Immature natural killer cell (primary cell): ENCODE measurements around the gene PCIF1. TPM values are rescaled to one million over a fixed set of nuclear protein-coding genes. Genes with fewer than 3 reads are reported as not detected.

ENCODE experiments used
- DNase-seq, 3 donors: peaks; one replicate each; pipeline ENCODE4 v3.0.0; 2022; ENCODE audit warnings: mixed read lengths in 1 of 3
- H3K27ac Mint-ChIP-seq, 6 donors: one replicate each; pipeline ENCODE4 v1.8.0; 2020; ENCODE audit warnings: mixed read lengths in 6 of 6, mild to moderate bottlenecking in 5 of 6, inconsistent platforms in 4 of 6, moderate library complexity in 3 of 6
- H3K27me3 Mint-ChIP-seq, 3 donors: one replicate each; pipeline ENCODE4 v1.8.0; 2020 to 2021; ENCODE audit warnings: low read depth in 3 of 3, mild to moderate bottlenecking in 3 of 3, mixed read lengths in 3 of 3, moderate library complexity in 3 of 3, inconsistent platforms in 1 of 3
- H3K36me3 Mint-ChIP-seq, 3 donors: one replicate each; pipeline ENCODE4 v1.8.0; 2020; ENCODE audit warnings: mixed read lengths in 3 of 3, inconsistent platforms in 2 of 3, mild to moderate bottlenecking in 2 of 3
- H3K4me1 Mint-ChIP-seq, 2 donors: one replicate each; pipeline ENCODE4 v1.8.0; 2020; ENCODE audit warnings: inconsistent platforms in 2 of 2, mild to moderate bottlenecking in 2 of 2, mixed read lengths in 2 of 2, moderate library complexity in 1 of 2
- H3K4me3 Mint-ChIP-seq, 5 donors: one replicate each; pipeline ENCODE4 v1.8.0; 2020; ENCODE audit warnings: mild to moderate bottlenecking in 5 of 5, mixed read lengths in 5 of 5, inconsistent platforms in 3 of 5, moderate library complexity in 3 of 5
- H3K9me3 Mint-ChIP-seq, 6 donors: one replicate each; pipeline ENCODE4 v1.8.0; 2020; ENCODE audit warnings: mild to moderate bottlenecking in 6 of 6, mixed read lengths in 6 of 6, inconsistent platforms in 4 of 6, moderate library complexity in 3 of 6
- polyA plus RNA-seq, 3 donors: library from polyadenylated mRNA; unstranded; fragments of 300-500 nt; fragmentation: Illumina TruSeq; gene quantifications; one replicate each; pipeline ENCODE4 v1.2.3, GENCODE V29; 2021

PCIF1 gene
- polyA plus RNA-seq, 3 donors from 2014 or later, result 78.4 to 93.4 (median 83.0) TPM

- Mint-ChIP-seq H3K4me3 (no peak overlapping the region), H3K27me3 (peaks cover 0 to 10% (median 3%) of the 10 kb centered on the region in 3 donors), H3K36me3 (peaks cover 9 to 36% (median 16%) of the 10 kb centered on the region in 3 donors), H3K9me3 (no peaks in the 10 kb centered on the region), H3K4me1 (peaks cover 9 to 10% of the 10 kb centered on the region in 2 donors), H3K27ac (peak overlapping the region in 1 of 6 donors; percentile 40)
- no peak for DNase-seq
Observed at GRCh38 chr20:45964006-45964400, 29.5 kb downstream of the PCIF1 start.

- Mint-ChIP-seq H3K36me3 (peaks cover 3 to 24% (median 7%) of the 10 kb centered on the region in 3 donors), H3K9me3 (no peaks in the 10 kb centered on the region), H3K27me3 (peaks cover 0 to 10% (median 3%) of the 10 kb centered on the region in 3 donors), H3K4me1 (peaks cover 23% of the 10 kb centered on the region in 2 donors), H3K27ac (peak overlapping the region in 1 of 6 donors; percentile 57), H3K4me3 (no peak overlapping the region)
- DNase-seq, result no peak
Observed at GRCh38 chr20:45965169-45966002, 30.9 kb downstream of the PCIF1 start.

DNA sequence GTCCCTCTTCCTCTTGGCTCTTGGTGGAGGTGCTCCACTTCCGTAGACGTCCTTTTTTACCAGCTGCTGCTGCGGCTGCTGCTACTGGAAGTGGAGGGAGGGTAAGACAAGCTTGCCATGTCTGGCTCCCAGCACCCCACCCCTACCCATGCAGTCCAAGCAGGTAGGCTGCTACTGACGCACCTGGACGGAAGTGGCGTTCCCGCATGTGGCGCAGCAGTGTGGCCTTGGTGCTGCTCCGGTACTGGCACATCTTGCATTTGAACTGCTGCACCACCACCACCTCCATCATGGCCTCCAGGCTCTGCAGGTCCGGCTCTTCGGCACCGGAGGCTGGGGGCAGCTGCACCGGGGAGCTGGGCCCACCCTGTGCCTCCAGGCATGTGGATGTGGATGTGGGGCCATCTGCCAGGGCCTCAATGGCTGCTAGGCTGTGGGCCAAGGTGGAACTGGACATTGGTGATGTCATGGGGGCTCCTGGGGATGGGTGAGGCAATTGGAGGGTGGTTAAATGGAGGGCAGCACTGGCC lies 33.1 kb downstream of the PCIF1 start:
- Mint-ChIP-seq H3K27me3 (peaks cover 9 to 19% (median 15%) of the 10 kb centered on the region in 3 donors), H3K4me1 (peaks cover 34 to 37% of the 10 kb centered on the region in 2 donors), H3K27ac (peak overlapping the region in 1 of 6 donors; percentile 64), H3K4me3 (no peak overlapping the region), H3K36me3 (peaks cover 3 to 22% (median 7%) of the 10 kb centered on the region in 3 donors), H3K9me3 (no peaks in the 10 kb centered on the region)
- DNase-seq, result no peak

GRCh38 chr20:45968081-45968671 lies 33.7 kb downstream of the PCIF1 start:
- Mint-ChIP-seq H3K4me3 (no peak overlapping the region), H3K9me3 (no peaks in the 10 kb centered on the region), H3K36me3 (peaks cover 3 to 20% (median 4%) of the 10 kb centered on the region in 3 donors), H3K4me1 (peaks cover 35 to 36% of the 10 kb centered on the region in 2 donors), H3K27ac (peak overlapping the region in 1 of 6 donors; percentile 17), H3K27me3 (peaks cover 9 to 19% (median 13%) of the 10 kb centered on the region in 3 donors)
- no peak for DNase-seq

DNA sequence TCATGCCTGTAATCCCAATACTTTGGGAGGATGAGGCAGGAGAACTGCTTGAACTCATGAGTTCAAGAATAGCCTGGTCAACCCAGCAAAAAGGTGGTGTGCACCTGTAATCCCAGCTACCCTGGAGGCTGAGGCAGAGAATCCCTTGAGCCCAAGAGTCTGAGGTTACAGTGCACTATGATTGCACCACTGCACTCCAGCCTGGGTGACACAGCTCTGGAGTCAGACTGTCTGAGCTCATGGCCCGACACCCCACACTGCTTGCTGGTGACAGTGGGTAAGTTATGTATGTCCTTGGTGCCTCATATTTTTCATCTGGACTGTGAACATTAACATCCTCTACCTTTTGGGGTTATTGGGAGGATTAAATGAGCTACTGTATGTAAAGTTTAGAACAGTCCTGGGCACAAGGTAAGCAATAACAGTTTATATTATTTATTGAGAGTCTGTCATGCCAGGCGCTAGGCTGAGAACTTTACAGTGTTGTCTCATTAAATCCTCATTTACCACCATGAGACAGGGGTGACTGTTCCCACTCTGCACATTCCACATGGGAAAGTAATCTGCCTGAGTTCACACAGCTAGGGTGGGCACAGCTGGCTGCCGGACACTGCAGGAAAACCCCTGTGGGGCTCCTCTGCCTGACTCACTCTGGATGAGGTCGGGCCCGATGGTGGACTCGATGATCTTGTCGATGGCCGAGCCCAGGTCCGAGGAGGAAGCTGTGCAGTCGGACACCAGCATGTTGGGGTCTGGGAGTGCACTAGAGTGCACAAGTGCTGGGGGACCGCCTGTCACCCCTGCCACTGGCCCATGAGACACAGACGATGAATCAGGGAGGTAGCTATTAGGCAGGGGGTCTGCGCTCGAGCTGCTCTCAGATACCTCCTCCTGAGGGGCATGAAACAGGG lies 34.6 kb downstream of the PCIF1 start:
- Mint-ChIP-seq H3K36me3 (peaks cover 3 to 13% (median 3%) of the 10 kb centered on the region in 3 donors), H3K27me3 (peaks cover 9 to 18% (median 13%) of the 10 kb centered on the region in 3 donors), H3K4me1 (peaks cover 30 to 31% of the 10 kb centered on the region in 2 donors), H3K9me3 (no peaks in the 10 kb centered on the region), H3K4me3 (peak overlapping the region in 2 of 5 donors; percentile 92 to 97), H3K27ac (peak overlapping the region in 3 of 6 donors; percentile 10 to 30 (median 17))
- no peak for DNase-seq

DNA sequence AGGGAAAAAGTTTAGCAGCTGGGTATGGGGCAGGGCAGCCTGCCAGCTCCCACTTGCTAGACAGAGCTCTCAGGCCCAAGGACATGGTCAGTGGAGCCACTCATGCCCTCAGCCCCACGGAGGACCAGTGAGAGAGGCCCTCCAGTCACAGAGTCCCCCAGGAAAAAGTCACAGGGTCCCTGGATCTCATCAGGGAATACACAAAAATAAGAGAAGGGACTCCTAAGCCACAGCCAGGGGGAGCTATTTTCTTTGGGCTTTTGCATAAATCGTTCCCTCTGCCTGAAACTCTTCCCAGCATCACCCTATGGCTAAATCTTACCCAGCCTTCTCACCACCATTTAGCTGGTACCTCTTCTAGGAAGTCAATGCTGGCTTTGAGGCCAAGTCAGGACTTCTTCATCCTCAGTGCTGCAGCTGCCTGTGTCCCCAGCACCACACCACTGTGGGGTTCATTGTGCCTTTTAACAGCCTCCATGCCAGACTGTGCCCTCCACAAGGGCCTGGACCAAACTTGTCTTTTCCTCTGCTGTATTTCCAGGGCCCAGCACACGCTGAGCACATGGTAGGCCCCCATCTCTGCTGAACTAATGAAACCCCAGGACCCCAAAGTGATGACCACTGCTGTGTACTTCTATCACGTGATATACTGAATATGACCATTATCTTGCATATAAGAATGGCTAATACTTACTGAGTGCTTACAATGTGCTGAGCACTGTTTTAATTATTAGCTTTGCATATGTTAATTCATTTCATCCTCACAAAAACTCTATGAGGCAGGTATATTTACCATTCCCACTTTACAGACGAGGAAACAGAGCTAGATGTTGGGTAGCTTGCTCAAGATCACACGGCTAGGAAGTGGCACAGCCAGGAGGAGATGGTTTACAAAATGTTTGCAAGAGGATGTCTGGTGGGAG lies 35.5 kb downstream of the PCIF1 start:
- Mint-ChIP-seq H3K27ac (peak overlapping the region; percentile 88 to 99 (median 99)), H3K9me3 (no peaks in the 10 kb centered on the region), H3K27me3 (peaks cover 9 to 20% (median 13%) of the 10 kb centered on the region in 3 donors), H3K4me3 (peak overlapping the region; percentile 91 to 97 (median 92)), H3K36me3 (peaks cover 3 to 13% (median 3%) of the 10 kb centered on the region in 3 donors), H3K4me1 (peaks cover 30 to 31% of the 10 kb centered on the region in 2 donors)
- no peak for DNase-seq

DNA sequence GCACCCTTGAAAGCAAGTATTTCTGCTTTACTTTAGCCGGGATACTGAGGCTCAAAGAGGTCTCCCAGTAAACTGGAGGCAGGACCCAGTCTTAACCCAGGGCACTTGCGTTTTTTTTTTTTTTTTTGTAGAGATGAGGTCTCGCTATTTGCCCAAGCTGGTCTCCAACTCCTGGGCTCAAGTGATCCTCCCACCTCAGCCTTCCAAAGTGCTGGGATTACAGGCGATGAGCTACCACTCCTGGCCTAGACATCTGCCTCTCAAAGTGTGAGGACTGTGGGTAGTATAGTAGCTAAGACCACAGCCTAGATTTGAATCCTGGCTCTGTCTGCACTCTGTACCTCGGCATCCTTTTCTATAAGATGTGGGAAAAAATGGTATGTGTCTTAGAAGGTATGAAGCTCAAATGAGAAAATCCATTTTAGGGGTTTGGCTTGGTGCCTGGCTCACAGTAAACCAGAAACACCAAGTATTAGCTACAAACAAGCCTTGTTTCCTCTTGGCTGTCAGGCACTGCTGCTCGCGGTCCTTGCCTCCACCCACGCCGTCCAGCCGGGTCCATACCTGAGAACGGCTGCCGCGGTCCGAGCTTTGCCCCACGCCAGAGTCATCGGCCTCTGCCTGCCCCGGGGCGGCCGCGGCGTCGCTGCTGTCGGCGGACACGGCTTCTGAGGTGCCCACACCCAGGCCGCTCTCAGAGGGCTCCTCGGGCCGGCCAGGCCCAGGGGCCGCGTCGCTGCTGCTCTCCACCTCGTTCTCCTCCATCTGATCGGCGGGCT lies 36.4 kb downstream of the PCIF1 start:
- Mint-ChIP-seq H3K27ac (peak overlapping the region; percentile 99 to 100 (median 99)), H3K4me1 (peaks cover 30 to 31% of the 10 kb centered on the region in 2 donors), H3K36me3 (peaks cover under 1 to 9% (median 1%) of the 10 kb centered on the region in 3 donors), H3K4me3 (peak overlapping the region; percentile 91 to 97 (median 92)), H3K9me3 (no peaks in the 10 kb centered on the region), H3K27me3 (peaks cover 9 to 19% (median 12%) of the 10 kb centered on the region in 3 donors)
- peak in 1 of 3 donors; percentile 19 for DNase-seq

- no peak for DNase-seq
- H3K4me1 Mint-ChIP-seq, result peaks cover 30 to 31% of the 10 kb centered on the region in 2 donors
- H3K4me3 Mint-ChIP-seq, result peak overlapping the region; percentile 91 to 97 (median 92)
- H3K27me3 Mint-ChIP-seq, result peaks cover 11 to 19% (median 14%) of the 10 kb centered on the region in 3 donors
- H3K36me3 Mint-ChIP-seq, result peaks cover 0 to 9% (median 0%) of the 10 kb centered on the region in 3 donors
- H3K9me3 Mint-ChIP-seq, result no peaks in the 10 kb centered on the region
- peak overlapping the region; percentile 99 to 100 (median 99) for H3K27ac Mint-ChIP-seq
Observed at GRCh38 chr20:45971425-45971674, 36.9 kb downstream of the PCIF1 start.

DNA sequence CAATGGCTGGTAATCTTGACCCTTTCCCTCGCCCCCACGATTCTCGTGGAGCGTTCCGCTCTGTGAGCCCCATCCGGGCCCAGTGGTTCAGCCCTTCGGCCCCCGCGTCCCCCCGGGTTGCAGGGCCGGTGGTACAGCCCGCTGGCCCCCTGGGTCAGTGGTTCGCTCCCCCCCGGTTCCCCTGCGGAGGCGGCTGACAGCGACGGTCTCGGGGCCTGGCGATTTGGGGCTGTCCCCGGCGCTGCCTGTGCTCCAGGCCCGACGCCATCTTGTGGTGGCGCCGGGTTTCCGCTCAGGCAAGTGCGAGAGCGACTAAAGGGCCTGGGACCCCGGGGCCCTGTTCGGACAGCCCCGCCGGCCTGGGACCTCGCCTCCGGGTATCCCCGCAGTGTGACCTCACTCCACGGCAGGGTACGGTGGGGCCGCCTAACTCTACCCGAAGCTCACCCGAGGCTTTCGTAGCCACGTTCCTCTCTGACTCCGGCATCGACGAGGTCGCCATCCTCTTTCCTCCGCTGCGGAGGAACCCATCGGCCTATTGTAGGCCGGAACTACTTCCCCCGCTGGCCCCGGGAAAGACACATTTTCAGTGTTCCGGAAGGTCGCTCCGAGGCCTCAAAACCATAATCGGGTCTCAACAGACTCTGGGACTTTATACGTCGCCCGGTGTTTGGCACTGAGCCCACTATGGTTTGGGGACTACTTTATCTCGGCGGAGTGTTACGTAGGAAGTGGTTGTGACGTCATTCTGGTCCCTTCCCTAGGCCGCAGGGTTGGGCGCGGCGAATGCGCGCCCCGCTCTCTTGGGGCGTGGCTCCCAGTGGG lies 37.4 kb downstream of the PCIF1 start, which contains the start of gene ZNF335:
Gene ZNF335, minus strand, starts transcription at position 529 of the 825 bp plus-strand sequence. CDS start 793 bp downstream, outside the sequence.
- H3K4me3 Mint-ChIP-seq, result peak within 1 kb of the TSS; percentile 91 to 97 (median 92)
- peaks cover 0 to 9% (median 0%) of the 10 kb centered on the region in 3 donors for H3K36me3 Mint-ChIP-seq
- peak within 1 kb of the TSS; percentile 99 to 100 (median 99) for H3K27ac Mint-ChIP-seq
- peaks cover 30 to 31% of the 10 kb centered on the region in 2 donors for H3K4me1 Mint-ChIP-seq
- H3K9me3 Mint-ChIP-seq, result no peaks in the 10 kb centered on the region
- DNase-seq, result peak; percentile 98
- H3K27me3 Mint-ChIP-seq, result peaks cover 11 to 19% (median 14%) of the 10 kb centered on the region in 3 donors

- no peak for DNase-seq
- Mint-ChIP-seq H3K9me3 (no peaks in the 10 kb centered on the region), H3K27ac (peak overlapping the region; percentile 99 to 100 (median 99)), H3K36me3 (peaks cover 0 to 6% (median 0%) of the 10 kb centered on the region in 3 donors), H3K4me1 (peaks cover 30 to 31% of the 10 kb centered on the region in 2 donors), H3K4me3 (peak overlapping the region; percentile 91 to 97 (median 92)), H3K27me3 (peaks cover 11 to 19% (median 14%) of the 10 kb centered on the region in 3 donors)
Observed at GRCh38 chr20:45972500-45973183, 38.2 kb downstream of the PCIF1 start.
